ENCODE data around the gene UGDH.
A peak's percentile ranks its signal among the peaks of the same experiment; 100 is the strongest.

The UGDH gene

GRCh38 chr4:39451423-39452023 lies 75.7 kb downstream of the UGDH start:
- peak; percentile 65 for DNase-seq

GRCh38 chr4:39450618-39451017 lies 76.6 kb downstream of the UGDH start:
- no peak for DNase-seq
